Measurements from ENCODE around the gene GOLPH3L. TPM values are rescaled to one million over a fixed set of nuclear protein-coding genes. Genes with fewer than 3 reads are reported as not detected.

GOLPH3L gene
- total RNA-seq, 1 experiment from 2014 or later, result 68.5 TPM

- no peaks in the 10 kb centered on the region for H3K9me3 Mint-ChIP-seq (ENCODE audit: unreplicated experiment)
- H3K27me3 Mint-ChIP-seq (ENCODE audit: insufficient read depth, unreplicated experiment), result no peaks in the 10 kb centered on the region
- peak overlapping the region; percentile 88 for H3K4me3 Mint-ChIP-seq (ENCODE audit: unreplicated experiment)
- intact Hi-C loops (cut with micrococcal nuclease), result loop anchor here (2.0 to 5.0 kb wide), 5 partner anchors 67 to 461 kb away; partner anchors contain the start of genes ENSA, MCL1 and TNFAIP8L2
- H3K36me3 Mint-ChIP-seq (ENCODE audit: insufficient read depth, unreplicated experiment), result peaks cover 43% of the 10 kb centered on the region
- ChIA-PET CTCF (interaction anchor here (0.6 to 2.7 kb wide), 5 partner anchors 10 to 135 kb away, joined by 4 to 12 read pairs (median 6); no protein-coding TSS in a partner anchor), POLR2A (interaction anchor here (0.6 to 3.8 kb wide), 31 partner anchors 9 to 332 kb away, joined by 3 to 56 read pairs (median 7); partner anchors contain the start of genes ENSA, FALEC, MCL1 and RPRD2)
- BruUV-seq (replicated peaks), result TSS peak; percentile 61
- DNase-seq (ENCODE audit: unreplicated experiment), result peak; percentile 7
- no peak for TF ChIP-seq CTCF (IDR thresholded peaks at IDR 0.05; ENCODE audit: unreplicated experiment)
- H3K27ac Mint-ChIP-seq (ENCODE audit: low read depth, unreplicated experiment), result peak overlapping the region; percentile 95
- H3K4me1 Mint-ChIP-seq (ENCODE audit: insufficient read depth, unreplicated experiment), result peaks cover 25% of the 10 kb centered on the region
These were observed 792 bp downstream of the GOLPH3L start for GRCh38 chr1:150696162-150696561.

- Mint-ChIP-seq H3K4me3 (ENCODE audit: unreplicated experiment) (peak overlapping the region; percentile 88), H3K36me3 (ENCODE audit: insufficient read depth, unreplicated experiment) (peaks cover 48% of the 10 kb centered on the region), H3K4me1 (ENCODE audit: insufficient read depth, unreplicated experiment) (peaks cover 28% of the 10 kb centered on the region), H3K27ac (ENCODE audit: low read depth, unreplicated experiment) (no peak overlapping the region), H3K27me3 (ENCODE audit: insufficient read depth, unreplicated experiment) (no peaks in the 10 kb centered on the region), H3K9me3 (ENCODE audit: unreplicated experiment) (no peaks in the 10 kb centered on the region)
- POLR2A ChIA-PET, result interaction anchor here (1.0 to 3.8 kb wide), 14 partner anchors 8 to 230 kb away, joined by 3 to 56 read pairs (median 8); partner anchors contain the start of genes ENSA, FALEC, MCL1 and SETDB1
- TF ChIP-seq CTCF (IDR thresholded peaks at IDR 0.05; ENCODE audit: unreplicated experiment), result no peak
- BruUV-seq (replicated peaks), result no TSS peak
- DNase-seq (ENCODE audit: unreplicated experiment), result peak; percentile 12
- intact Hi-C loops (cut with micrococcal nuclease), result loop anchor here (5.0 kb wide), 2 partner anchors 118 to 462 kb away; partner anchors contain the start of genes MCL1 and TNFAIP8L2
- CTCF ChIA-PET, result interaction anchor here (0.6 to 2.7 kb wide), 3 partner anchors 10 to 135 kb away, joined by 4 to 11 read pairs (median 4); no protein-coding TSS in a partner anchor
These were observed 1.4 kb downstream of the GOLPH3L start for GRCh38 chr1:150695561-150695960.

- H3K4me1 Mint-ChIP-seq (ENCODE audit: insufficient read depth, unreplicated experiment), result peaks cover 28% of the 10 kb centered on the region
- H3K9me3 Mint-ChIP-seq (ENCODE audit: unreplicated experiment), result no peaks in the 10 kb centered on the region
- H3K4me3 Mint-ChIP-seq (ENCODE audit: unreplicated experiment), result no peak overlapping the region
- intact Hi-C loops (cut with micrococcal nuclease), result no loop called here
- ChIA-PET POLR2A (interaction anchor here (0.6 to 2.0 kb wide), 8 partner anchors 18 to 328 kb away, joined by 3 to 13 read pairs (median 4); partner anchors contain the start of gene ENSA), CTCF (interaction anchor here (0.6 to 1.0 kb wide), 5 partner anchors 10 to 132 kb away, joined by 3 to 6 read pairs (median 4); no protein-coding TSS in a partner anchor)
- H3K36me3 Mint-ChIP-seq (ENCODE audit: insufficient read depth, unreplicated experiment), result peaks cover 72% of the 10 kb centered on the region
- no peak overlapping the region for H3K27ac Mint-ChIP-seq (ENCODE audit: low read depth, unreplicated experiment)
- DNase-seq (ENCODE audit: unreplicated experiment), result no peak
- no peaks in the 10 kb centered on the region for H3K27me3 Mint-ChIP-seq (ENCODE audit: insufficient read depth, unreplicated experiment)
- BruUV-seq (replicated peaks), result no TSS peak
- no peak for TF ChIP-seq CTCF (IDR thresholded peaks at IDR 0.05; ENCODE audit: unreplicated experiment)
These were observed 4.2 kb downstream of the GOLPH3L start for GRCh38 chr1:150692720-150693119.

GRCh38 chr1:150688763-150689162 lies 8.2 kb downstream of the GOLPH3L start:
- intact Hi-C loops (cut with micrococcal nuclease), result no loop called here
- H3K27me3 Mint-ChIP-seq (ENCODE audit: insufficient read depth, unreplicated experiment), result no peaks in the 10 kb centered on the region
- no peak for TF ChIP-seq CTCF (IDR thresholded peaks at IDR 0.05; ENCODE audit: unreplicated experiment)
- BruUV-seq (replicated peaks), result no TSS peak
- no peak overlapping the region for H3K27ac Mint-ChIP-seq (ENCODE audit: low read depth, unreplicated experiment)
- ChIA-PET POLR2A (interaction anchor here (0.7 to 1.0 kb wide), 2 partner anchors 114 to 207 kb away, joined by 3 read pairs; no protein-coding TSS in a partner anchor), CTCF (interaction anchor here (1.7 kb wide), 1 partner anchor 128 kb away, joined by 4 read pairs; no protein-coding TSS in a partner anchor)
- no peak for DNase-seq (ENCODE audit: unreplicated experiment)
- H3K4me1 Mint-ChIP-seq (ENCODE audit: insufficient read depth, unreplicated experiment), result peaks cover 6% of the 10 kb centered on the region
- H3K9me3 Mint-ChIP-seq (ENCODE audit: unreplicated experiment), result no peaks in the 10 kb centered on the region
- no peak overlapping the region for H3K4me3 Mint-ChIP-seq (ENCODE audit: unreplicated experiment)
- H3K36me3 Mint-ChIP-seq (ENCODE audit: insufficient read depth, unreplicated experiment), result peaks cover 80% of the 10 kb centered on the region
